NCI-H2081 treated with DMSO at 0.1 percent for 48 hours (cell line): Measurements from ENCODE around the gene ARHGAP33.
"Not testable (repeated sequence)": the region's sequence is repeated elsewhere in the genome, so short reads cannot be mapped to it uniquely, and the experiment has no call there.

Experiments used
- DNase-seq: peaks from one replicate; lab custom pipeline; 2025; lab: John Stamatoyannopoulos, UW

ARHGAP33 gene

GRCh38 chr19:35830986-35831385, 55.6 kb downstream of the ARHGAP33 start:
- no peak for DNase-seq

DNA sequence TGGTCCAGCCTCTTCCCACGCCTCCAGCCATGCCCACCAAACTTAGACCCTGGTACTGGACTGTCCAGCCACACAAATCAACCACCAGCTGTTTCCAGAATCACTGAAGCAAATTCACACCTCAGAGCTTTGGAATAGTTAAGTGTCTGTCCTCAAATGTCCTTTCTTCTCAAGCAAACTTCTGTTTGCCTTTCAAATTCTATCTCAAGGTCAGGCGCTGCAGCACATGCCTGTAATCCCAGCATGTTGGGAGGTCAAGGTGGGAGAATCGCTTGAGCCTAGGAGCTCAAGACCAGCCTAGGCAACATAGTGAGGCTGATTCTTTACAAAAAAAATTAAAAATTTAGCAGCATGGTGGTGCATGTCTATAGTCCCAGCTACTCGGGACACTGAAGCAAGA, 56.7 kb downstream of the ARHGAP33 start:
- no peak for DNase-seq

DNA sequence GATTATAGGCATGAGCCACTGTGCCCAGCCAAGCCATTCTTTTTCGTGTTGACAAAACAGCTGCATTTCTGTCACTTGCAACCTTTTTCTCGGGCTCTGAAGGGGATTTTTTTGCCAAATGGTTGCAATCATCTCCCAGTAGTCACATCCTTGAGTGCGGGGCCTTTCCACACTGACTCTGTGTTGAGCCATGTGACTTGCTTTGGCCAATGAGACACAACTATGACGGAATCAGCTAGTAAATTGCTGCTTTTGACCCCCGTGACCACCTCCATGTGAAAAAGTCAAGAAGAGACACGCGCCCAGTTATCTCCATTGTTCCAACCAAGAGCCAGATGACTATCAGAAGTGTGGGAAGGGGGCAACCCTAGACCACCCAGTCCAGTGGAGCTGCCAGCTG, 58.6 kb downstream of the ARHGAP33 start:
- no peak for DNase-seq

GRCh38 chr19:35836096-35836495, 60.7 kb downstream of the ARHGAP33 start:
- DNase-seq: not testable (repeated sequence)
